OCI-LY3 (cell line): ENCODE results near the gene CDC20B.

Source experiments
- CTCF ChIP-seq: fragments of 200-600, 300-600 bp; sonication (generic); IDR thresholded peaks from 2 replicates; pipeline ENCODE4 v1.5.1; 2014; ENCODE audit warnings: antibody characterized with exemption, low read length, low read depth
- EZH2phosphoT487 ChIP-seq: fragments of 200-600 bp; shearing (Covaris generic); IDR thresholded peaks from 2 replicates; pipeline ENCODE4 v1.6.1; 2018; ENCODE audit warnings: antibody characterized with exemption, mixed run types, low read depth

DNA sequence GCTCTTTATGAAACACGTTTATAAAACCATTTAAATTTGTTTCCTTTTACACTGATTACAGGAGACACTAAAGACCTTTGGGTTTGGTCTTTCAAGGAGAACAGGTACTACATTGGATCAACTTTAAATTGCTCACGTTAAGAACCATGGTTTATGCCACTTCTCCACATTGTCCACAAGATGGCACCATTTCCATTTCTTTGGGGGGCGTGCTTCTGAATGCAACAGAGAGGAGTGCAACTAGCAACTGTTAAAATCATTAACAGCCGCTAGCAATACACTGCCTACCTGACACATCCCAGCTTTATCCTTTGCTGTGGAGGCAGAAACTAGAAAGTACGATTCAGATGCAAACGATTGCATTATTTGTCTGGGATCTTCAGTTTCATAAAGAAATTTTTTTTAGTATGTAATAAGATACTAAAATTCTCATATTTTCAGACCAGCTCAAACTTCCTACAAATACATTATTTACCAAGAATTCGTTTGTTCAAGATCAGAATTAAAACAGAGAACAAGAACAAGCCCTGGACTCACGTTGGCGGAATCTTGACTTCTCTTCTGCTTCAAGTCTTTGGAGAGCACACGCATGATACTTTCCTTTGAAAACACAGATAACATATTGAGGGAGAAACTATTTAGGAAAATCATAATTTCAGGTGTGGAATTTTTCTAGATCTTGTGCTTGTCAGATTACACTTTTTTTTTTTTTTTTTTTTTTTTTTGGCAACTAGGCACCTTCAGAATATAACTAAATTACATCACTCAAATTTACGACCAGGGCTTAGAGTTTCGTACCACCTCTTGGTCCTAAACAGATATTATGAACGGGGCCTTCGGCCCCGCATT is 702 bp downstream of the CDC20B start:
- TF ChIP-seq CTCF (peak; percentile 78), EZH2phosphoT487 (no peak)
